Peyer's patch (tissue), 4 donors: Measurements from ENCODE around the gene ECHS1.

Experiments
- CTCF ChIP-seq, 6 experiments: fragments of 450-650 bp in 4 of 6; fragments of 200-600 bp in 2 of 6; sonication (generic) in 1 of 6; IDR thresholded peaks; one replicate each; pipeline ENCODE4 v1.5.1; 2017 to 2019; ENCODE audit warnings: antibody characterized with exemption in 6 of 6, mild to moderate bottlenecking in 3 of 6, moderate library complexity in 1 of 6
- POLR2A ChIP-seq, 2 donors: fragments of 450-650 bp; IDR thresholded peaks; one replicate each; pipeline ENCODE4 v1.5.1; 2017; ENCODE audit warnings: antibody characterized with exemption in 2 of 2, mild to moderate bottlenecking in 2 of 2, moderate library complexity in 2 of 2

GRCh38 chr10:133336118-133336576 lies 37.0 kb downstream of the ECHS1 start:
- TF ChIP-seq CTCF (IDR thresholded peaks at IDR 0.05) (no peak), POLR2A (IDR thresholded peaks at IDR 0.05) (no peak)
